ENCODE results near the gene GASK1A.

DNA sequence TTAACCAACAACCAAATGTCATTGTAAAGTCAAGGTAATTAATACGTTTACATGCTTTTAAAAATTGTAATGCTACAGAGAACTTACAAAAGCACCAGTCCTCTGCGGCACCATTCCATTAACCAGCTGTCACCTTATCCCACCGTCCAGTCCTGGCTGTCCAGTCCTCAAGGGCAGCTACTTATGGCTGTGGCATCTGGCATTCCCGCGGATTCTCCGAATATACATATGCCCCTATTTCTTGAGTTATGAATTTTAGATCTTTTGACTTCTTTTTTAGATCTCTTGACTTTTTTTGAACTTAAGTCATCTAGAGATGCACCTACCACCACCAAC lies 127.2 kb downstream of the GASK1A start:
- TF ChIP-seq, protein P1, sequence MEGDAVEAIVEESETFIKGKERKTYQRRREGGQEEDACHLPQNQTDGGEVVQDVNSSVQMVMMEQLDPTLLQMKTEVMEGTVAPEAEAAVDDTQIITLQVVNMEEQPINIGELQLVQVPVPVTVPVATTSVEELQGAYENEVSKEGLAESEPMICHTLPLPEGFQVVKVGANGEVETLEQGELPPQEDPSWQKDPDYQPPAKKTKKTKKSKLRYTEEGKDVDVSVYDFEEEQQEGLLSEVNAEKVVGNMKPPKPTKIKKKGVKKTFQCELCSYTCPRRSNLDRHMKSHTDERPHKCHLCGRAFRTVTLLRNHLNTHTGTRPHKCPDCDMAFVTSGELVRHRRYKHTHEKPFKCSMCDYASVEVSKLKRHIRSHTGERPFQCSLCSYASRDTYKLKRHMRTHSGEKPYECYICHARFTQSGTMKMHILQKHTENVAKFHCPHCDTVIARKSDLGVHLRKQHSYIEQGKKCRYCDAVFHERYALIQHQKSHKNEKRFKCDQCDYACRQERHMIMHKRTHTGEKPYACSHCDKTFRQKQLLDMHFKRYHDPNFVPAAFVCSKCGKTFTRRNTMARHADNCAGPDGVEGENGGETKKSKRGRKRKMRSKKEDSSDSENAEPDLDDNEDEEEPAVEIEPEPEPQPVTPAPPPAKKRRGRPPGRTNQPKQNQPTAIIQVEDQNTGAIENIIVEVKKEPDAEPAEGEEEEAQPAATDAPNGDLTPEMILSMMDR (IDR thresholded peaks at IDR 0.05), result no peak
- no peak for TF ChIP-seq POLR2A (IDR thresholded peaks at IDR 0.05)
